ENCODE results near the gene EFCAB13.

DNA sequence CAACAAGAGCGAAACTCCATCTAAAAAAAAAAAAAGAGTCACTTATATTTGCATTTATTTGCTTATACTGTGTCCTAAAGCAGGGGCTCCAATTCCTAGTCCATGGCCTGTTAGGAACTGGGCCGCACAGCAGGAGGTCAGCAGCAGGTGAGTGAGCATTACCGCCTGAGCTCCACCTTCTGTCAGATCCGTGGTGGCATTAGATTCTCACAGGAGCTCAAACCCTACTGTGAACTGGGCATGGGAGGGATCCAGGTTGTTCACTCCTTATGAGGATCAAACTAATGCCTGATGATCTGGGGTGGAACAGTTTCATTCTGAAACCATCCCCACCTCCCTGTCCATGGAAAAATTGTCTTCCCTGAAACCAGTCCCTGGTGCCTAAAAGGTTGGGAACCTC is 45.2 kb upstream of the EFCAB13 start:
- no peak for TF ChIP-seq YY1 (tag by site-specific recombination; IDR thresholded peaks at IDR 0.05)
- TF ChIP-seq CTCF (tag by site-specific recombination; IDR thresholded peaks at IDR 0.05): no peak
- TF ChIP-seq MZF1 (tag by site-specific recombination; IDR thresholded peaks at IDR 0.05; ENCODE audit: borderline replicate concordance): no peak
- no peak for TF ChIP-seq ZNF423 (tag by site-specific recombination; IDR thresholded peaks at IDR 0.05)

Measured in HEK293 (cell line).